ENCODE results near the gene TFCP2L1. TPM values are rescaled to one million over a fixed set of nuclear protein-coding genes. Genes with fewer than 3 reads are reported as not detected.

TFCP2L1 gene
- total RNA-seq, 1 donor from 2014 or later = 4.6 TPM

- Mint-ChIP-seq H3K9me3 (no peaks in the 10 kb centered on the region), H3K4me3 (no peak overlapping the region), H3K27ac (no peak overlapping the region), H3K36me3 (no peaks in the 10 kb centered on the region), H3K4me1 (ENCODE audit: unreplicated experiment) (peaks cover 9% of the 10 kb centered on the region), H3K27me3 (peaks cover 51% of the 10 kb centered on the region)
- no peak for TF ChIP-seq CTCF (conservative IDR thresholded peaks at IDR 0.05)
- no peak for DNase-seq (ENCODE audit: extremely low spot score, unreplicated experiment)
Measured at GRCh38 chr2:121281694-121282093, 3.3 kb downstream of the TFCP2L1 start.

GRCh38 chr2:121281107-121281506, 3.9 kb downstream of the TFCP2L1 start:
- H3K4me3 Mint-ChIP-seq = no peak overlapping the region
- no peak for DNase-seq (ENCODE audit: extremely low spot score, unreplicated experiment)
- no peaks in the 10 kb centered on the region for H3K9me3 Mint-ChIP-seq
- peaks cover 46% of the 10 kb centered on the region for H3K27me3 Mint-ChIP-seq
- H3K27ac Mint-ChIP-seq = no peak overlapping the region
- H3K36me3 Mint-ChIP-seq = no peaks in the 10 kb centered on the region
- no peak for TF ChIP-seq CTCF (conservative IDR thresholded peaks at IDR 0.05)
- H3K4me1 Mint-ChIP-seq (ENCODE audit: unreplicated experiment) = peaks cover 9% of the 10 kb centered on the region

GRCh38 chr2:121279476-121280220, 5.4 kb downstream of the TFCP2L1 start:
- DNase-seq (ENCODE audit: extremely low spot score, unreplicated experiment) = no peak

GRCh38 chr2:121276341-121276740, 8.7 kb downstream of the TFCP2L1 start:
- DNase-seq (ENCODE audit: extremely low spot score, unreplicated experiment) = no peak
- Mint-ChIP-seq H3K36me3 (no peaks in the 10 kb centered on the region), H3K27ac (no peak overlapping the region), H3K4me1 (ENCODE audit: unreplicated experiment) (no peaks in the 10 kb centered on the region), H3K27me3 (peaks cover 22% of the 10 kb centered on the region), H3K9me3 (no peaks in the 10 kb centered on the region), H3K4me3 (no peak overlapping the region)
- no peak for TF ChIP-seq CTCF (conservative IDR thresholded peaks at IDR 0.05)

More at GRCh38 chr2:121279476-121280220, 5.4 kb downstream of the TFCP2L1 start:
- TF ChIP-seq CTCF (conservative IDR thresholded peaks at IDR 0.05) = no peak
- H3K4me1 Mint-ChIP-seq (ENCODE audit: unreplicated experiment) = peaks cover 9% of the 10 kb centered on the region
- H3K4me3 Mint-ChIP-seq = no peak overlapping the region
- no peak overlapping the region for H3K27ac Mint-ChIP-seq
- H3K36me3 Mint-ChIP-seq = no peaks in the 10 kb centered on the region
- H3K27me3 Mint-ChIP-seq = peaks cover 37% of the 10 kb centered on the region
- H3K9me3 Mint-ChIP-seq = no peaks in the 10 kb centered on the region

- Mint-ChIP-seq H3K36me3 (no peaks in the 10 kb centered on the region), H3K27ac (peak overlapping the region; percentile 61), H3K4me3 (no peak overlapping the region), H3K27me3 (peaks cover 13% of the 10 kb centered on the region), H3K4me1 (ENCODE audit: unreplicated experiment) (no peaks in the 10 kb centered on the region), H3K9me3 (no peaks in the 10 kb centered on the region)
- no peak for DNase-seq (ENCODE audit: extremely low spot score, unreplicated experiment)
- TF ChIP-seq CTCF (conservative IDR thresholded peaks at IDR 0.05) = no peak
Measured at GRCh38 chr2:121273116-121273515, 11.9 kb downstream of the TFCP2L1 start.
